Heart left ventricle (tissue), 16 donors: Measurements from ENCODE around the gene METTL17. TPM values are rescaled to one million over a fixed set of nuclear protein-coding genes. Genes with fewer than 3 reads are reported as not detected.
A peak's percentile ranks its signal among the peaks of the same experiment; 100 is the strongest.

ENCODE experiments used
- ATAC-seq, 4 donors: fragments of 200-7000 bp; cut with Tn5 transposase; one replicate each; pipeline ENCODE4 v1.9.1; 2020 to 2022; ENCODE audit warnings: moderate library complexity in 4 of 4, mild to moderate bottlenecking in 3 of 4, moderate number of reproducible peaks in 1 of 4
- DNase-seq, 5 donors: peaks; one replicate each; pipeline ENCODE4 v3.0.0-alpha.2; 2020
- H3K27ac ChIP-seq, 12 donors: fragments of 200-600 bp; sonication (generic) in 4 of 12; one replicate each; pipeline versions ENCODE4 v1.5.0 to v1.8.0; 2016 to 2022; ENCODE audit warnings: mild to moderate bottlenecking in 2 of 12
- H3K27me3 ChIP-seq, 9 donors: fragments of 200-600 bp; sonication (generic) in 2 of 9; one replicate each; pipeline versions ENCODE4 v1.5.1 to v1.8.0; 2016 to 2022; ENCODE audit warnings: mild to moderate bottlenecking in 3 of 9
- H3K36me3 ChIP-seq, 9 donors: fragments of 200-600 bp; sonication (generic) in 2 of 9; one replicate each; pipeline versions ENCODE4 v1.5.0 to v1.8.0; 2018 to 2022; ENCODE audit warnings: mild to moderate bottlenecking in 2 of 9
- H3K4me1 ChIP-seq, 12 donors: fragments of 200-600 bp; sonication (generic) in 4 of 12; one replicate each; pipeline versions ENCODE4 v1.5.0 to v1.8.0; 2016 to 2022; ENCODE audit warnings: mild to moderate bottlenecking in 3 of 12
- H3K4me3 ChIP-seq, 12 donors: fragments of 200-600 bp; sonication (generic) in 4 of 12; one replicate each; pipeline versions ENCODE4 v1.5.0 to v1.8.0; 2017 to 2022; ENCODE audit warnings: mild to moderate bottlenecking in 9 of 12, moderate library complexity in 4 of 12
- H3K9me3 ChIP-seq, 12 donors: fragments of 200-600 bp; sonication (generic) in 4 of 12; one replicate each; pipeline versions ENCODE4 v1.5.0 to v1.8.0; 2016 to 2022; ENCODE audit warnings: mild to moderate bottlenecking in 1 of 12
- POLR2A ChIP-seq, 2 donors: fragments of 450-650 bp; IDR thresholded peaks; one replicate each; pipeline ENCODE4 v1.6.1; 2017; ENCODE audit warnings: antibody characterized with exemption in 2 of 2, mild to moderate bottlenecking in 2 of 2, moderate library complexity in 2 of 2
- WGBS, 4 donors: extraction: QIAGEN DNeasy Blood & Tissue Kit in 2 of 4; methylation state at CpG; one replicate each; pipeline versions ENCODE4 v1.1.5 to v1.1.7; 2013 to 2018; 5-methylcytosine and 5-hydroxymethylcytosine counted together
- intact Hi-C, 10 donors: fragments of 100-400 bp; cut with DNase I; formaldehyde crosslinking; loops; one replicate each; pipeline versions ENCODE4 v1.11.1 to v1.14.2; 2022
- polyA plus RNA-seq, 2 donors: library from polyadenylated mRNA; stranded (reverse); fragments of 200-250 nt; gene quantifications; one replicate each; pipeline ENCODE4 v1.2.3, GENCODE V29; 2013
- total RNA-seq, 9 donors: library from RNA; depleted of rRNA in 2 of 9; stranded (reverse); fragments of >200 nt in 2 of 9; fragmentation: NEBNext Ultra II Directional in 3 of 9; extraction: Animal tissue kit (Norgen Biotek cat#: 25700) in 3 of 9; gene quantifications; one replicate each; pipeline versions ENCODE4 v1.1.0 to v1.2.4, GENCODE V29; 2016 to 2023
- TF ChIP-seq, protein P1 (sequence below), 12 donors: fragments of 200-600 bp; sonication (generic) in 4 of 12; IDR thresholded peaks; one replicate each; pipeline versions ENCODE4 v1.5.0 to v1.8.0; 2018 to 2022; ENCODE audit warnings: antibody characterized with exemption in 12 of 12, mild to moderate bottlenecking in 5 of 12
- donor health status: ischemic (EF 13 %, LVEDD 7.1; RV severe dilation, severe dysfunction).
- donor health status: healthy with polysubstance abuse.
- donor health status: DM: no; HTN: yes; CAD: no.
- donor health status: DM: no; HTN: no; CAD: no.
- donor health status: ischemic (EF 25% LVEDD 6.9; RV normal size, moderate dysfunction).
- donor health status: ischemic (EF 25% LVEDD 5.7; RV mildly dilated, moderate dysfunction).
- donor health status: healthy.
- donor health status: DM: yes; HTN: yes; CAD: no.
- donor health status: ischemic (EF 35%, LVEDD 5.7; RV mildly dilated, moderate dysfunction).
- donor health status: nonischemic (EF 11% LVEDD 7.7; RV severe dilation, severe dysfunction).
- donor health status: DM: yes; HTN: yes; CAD: no.
- donor health status: PGD.
- donor health status: ischemic (EF 29% LVEDD 5.4; RV normal size, mild dysfunction).
- donor health status: nonischemic (EF 23%, LVEDD 6.1; RV moderate dilation, normal function).

Gene METTL17
- total and polyA plus RNA-seq, 11 donors = 31.3 to 59.5 (median 44.7) TPM

DNA sequence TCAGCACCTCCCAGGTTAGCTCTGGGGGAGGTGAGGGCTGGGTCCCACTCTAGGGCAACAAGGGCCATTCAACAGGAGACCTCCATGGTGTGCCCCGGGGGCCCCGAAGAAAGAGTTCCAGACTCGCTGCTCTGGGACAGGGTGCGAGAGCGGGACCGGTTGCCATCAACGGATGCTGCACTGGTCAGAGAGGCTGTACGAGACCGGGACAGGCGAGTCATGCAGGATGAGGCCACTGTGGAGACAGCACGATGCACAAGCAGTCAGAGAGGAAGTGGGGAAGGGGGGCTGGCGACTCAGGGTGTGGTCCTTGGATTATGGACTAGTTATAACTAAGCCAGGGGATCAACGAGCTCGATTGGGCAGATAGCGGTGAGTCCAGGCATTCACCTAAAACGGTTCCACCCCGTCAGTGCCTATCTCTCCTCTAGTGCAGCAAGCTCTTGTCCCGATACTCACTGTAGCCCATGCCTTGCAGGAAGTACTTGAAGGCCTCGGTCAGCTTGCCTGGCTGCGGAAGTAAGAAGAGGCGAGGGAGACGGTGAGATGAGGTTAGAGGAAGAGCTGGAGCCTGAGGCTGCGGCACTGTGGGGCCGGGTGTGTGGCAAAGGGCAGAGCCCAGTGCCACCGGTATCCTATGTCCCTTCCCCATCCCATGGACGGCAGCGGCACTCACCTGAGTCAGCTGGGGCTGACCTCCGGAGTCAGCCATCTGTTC is 27.9 kb downstream of the METTL17 start:
- WGBS, 4 donors = 68 to 76% (median 70%) methylated on average over 28 of the region's 28 CpGs
- Histone ChIP-seq H3K27me3 (no peaks in the 10 kb centered on the region), H3K36me3 (peaks cover 0 to 70% (median 61%) of the 10 kb centered on the region in 9 donors), H3K27ac (no peak overlapping the region), H3K4me3 (no peak overlapping the region), H3K4me1 (peaks cover 0 to 42% (median 10%) of the 10 kb centered on the region in 12 donors), H3K9me3 (no peaks in the 10 kb centered on the region)
- intact Hi-C loops = loop anchor here in 4 of 10 donors (5.0 kb wide), 3 partner anchors 75 to 90 kb away; partner anchors contain the start of gene TMEM253 (in 1 of the 4)
- TF ChIP-seq, protein P1, sequence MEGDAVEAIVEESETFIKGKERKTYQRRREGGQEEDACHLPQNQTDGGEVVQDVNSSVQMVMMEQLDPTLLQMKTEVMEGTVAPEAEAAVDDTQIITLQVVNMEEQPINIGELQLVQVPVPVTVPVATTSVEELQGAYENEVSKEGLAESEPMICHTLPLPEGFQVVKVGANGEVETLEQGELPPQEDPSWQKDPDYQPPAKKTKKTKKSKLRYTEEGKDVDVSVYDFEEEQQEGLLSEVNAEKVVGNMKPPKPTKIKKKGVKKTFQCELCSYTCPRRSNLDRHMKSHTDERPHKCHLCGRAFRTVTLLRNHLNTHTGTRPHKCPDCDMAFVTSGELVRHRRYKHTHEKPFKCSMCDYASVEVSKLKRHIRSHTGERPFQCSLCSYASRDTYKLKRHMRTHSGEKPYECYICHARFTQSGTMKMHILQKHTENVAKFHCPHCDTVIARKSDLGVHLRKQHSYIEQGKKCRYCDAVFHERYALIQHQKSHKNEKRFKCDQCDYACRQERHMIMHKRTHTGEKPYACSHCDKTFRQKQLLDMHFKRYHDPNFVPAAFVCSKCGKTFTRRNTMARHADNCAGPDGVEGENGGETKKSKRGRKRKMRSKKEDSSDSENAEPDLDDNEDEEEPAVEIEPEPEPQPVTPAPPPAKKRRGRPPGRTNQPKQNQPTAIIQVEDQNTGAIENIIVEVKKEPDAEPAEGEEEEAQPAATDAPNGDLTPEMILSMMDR (IDR thresholded peaks at IDR 0.05) = no peak
- no peak for TF ChIP-seq POLR2A (IDR thresholded peaks at IDR 0.05)
- DNase-seq (peak in 1 of 5 donors; percentile 63), ATAC-seq (no peak)

DNA sequence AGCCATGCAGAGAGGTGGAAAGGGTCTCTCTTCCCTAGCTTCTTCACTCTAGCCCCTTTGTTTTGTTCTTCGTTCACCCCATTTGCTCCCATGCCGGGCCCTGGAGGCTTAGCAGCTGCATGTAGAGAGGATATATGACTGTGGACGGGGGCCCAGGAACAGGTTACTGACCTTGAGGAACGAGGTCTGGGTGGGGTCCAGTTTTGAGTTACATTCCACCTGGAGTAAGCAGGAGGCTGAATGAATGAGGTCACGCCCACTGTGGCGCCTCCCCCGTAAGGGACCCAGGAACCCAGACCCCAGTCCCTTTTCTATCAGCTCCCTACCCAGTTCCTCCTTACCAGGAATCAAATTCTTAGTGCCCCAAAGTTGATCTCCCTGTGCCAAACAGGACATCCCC is 28.5 kb downstream of the METTL17 start:
- Histone ChIP-seq H3K27ac (no peak overlapping the region), H3K4me3 (no peak overlapping the region), H3K4me1 (peaks cover 0 to 48% (median 12%) of the 10 kb centered on the region in 12 donors), H3K36me3 (peaks cover 0 to 72% (median 61%) of the 10 kb centered on the region in 9 donors), H3K27me3 (no peaks in the 10 kb centered on the region), H3K9me3 (no peaks in the 10 kb centered on the region)
- intact Hi-C loops = loop anchor here in 4 of 10 donors (5.0 kb wide), 3 partner anchors 74 to 89 kb away; partner anchors contain the start of gene TMEM253 (in 1 of the 4)
- DNase-seq = no peak
- TF ChIP-seq, protein P1 (IDR thresholded peaks at IDR 0.05) = no peak
- no peak for TF ChIP-seq POLR2A (IDR thresholded peaks at IDR 0.05)
- ATAC-seq = no peak
- 73 to 84% (median 79%) methylated on average over 7 of the region's 7 CpGs for WGBS, 4 donors

DNA sequence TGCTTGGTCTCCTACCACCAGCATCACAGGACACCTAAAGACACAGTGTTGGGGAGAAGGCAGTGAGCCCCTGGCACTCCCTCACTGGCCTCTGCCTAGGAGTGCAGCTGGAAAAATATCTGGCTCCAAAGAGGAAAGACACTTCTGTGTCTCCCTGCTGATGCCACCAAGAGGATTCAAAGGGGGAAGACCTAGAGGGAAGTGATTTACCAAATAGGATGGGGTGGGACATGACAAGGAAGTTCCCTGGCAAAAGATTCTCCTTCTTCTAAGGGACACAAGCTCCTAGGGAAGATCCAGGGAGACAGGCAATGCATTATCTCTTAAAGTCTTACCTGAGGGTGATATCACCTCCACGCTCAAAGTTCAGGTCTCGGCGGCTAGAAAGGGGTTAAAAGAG is 29.0 kb downstream of the METTL17 start:
- H3K4me3 ChIP-seq = no peak overlapping the region
- H3K27ac ChIP-seq = no peak overlapping the region
- peaks cover 0 to 53% (median 15%) of the 10 kb centered on the region in 12 donors for H3K4me1 ChIP-seq
- DNase-seq (no peak), ATAC-seq (no peak)
- H3K9me3 ChIP-seq = no peaks in the 10 kb centered on the region
- intact Hi-C loops = loop anchor here in 4 of 10 donors (5.0 kb wide), 3 partner anchors 74 to 89 kb away; partner anchors contain the start of gene TMEM253 (in 1 of the 4)
- TF ChIP-seq, protein P1 (IDR thresholded peaks at IDR 0.05) = no peak
- TF ChIP-seq POLR2A (IDR thresholded peaks at IDR 0.05) = no peak
- H3K36me3 ChIP-seq = peaks cover 0 to 72% (median 61%) of the 10 kb centered on the region in 9 donors
- 87 to 94% (median 93%) methylated on average over 3 of the region's 3 CpGs for WGBS, 4 donors
- no peaks in the 10 kb centered on the region for H3K27me3 ChIP-seq

DNA sequence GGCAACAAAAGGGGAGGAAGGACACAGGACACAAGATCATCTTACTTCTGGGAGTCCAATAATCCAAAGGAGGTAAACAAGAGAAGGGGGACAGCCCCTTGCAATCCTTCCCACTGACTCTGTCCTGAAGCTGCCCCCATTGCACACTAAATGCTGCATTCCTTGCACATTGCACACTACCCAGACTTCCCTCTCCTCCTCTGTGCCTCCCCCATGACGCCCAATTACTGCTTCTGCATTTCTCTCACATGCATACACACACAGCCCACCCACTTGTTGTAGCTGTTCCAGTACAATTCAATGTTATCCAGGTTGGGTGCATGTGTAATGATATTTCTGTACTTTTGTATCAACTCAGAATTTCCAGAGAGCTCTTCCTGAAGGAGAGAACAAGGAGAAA is 29.6 kb downstream of the METTL17 start:
- ATAC-seq (no peak), DNase-seq (no peak)
- H3K4me1 ChIP-seq = peaks cover 0 to 57% (median 18%) of the 10 kb centered on the region in 12 donors
- peaks cover 0 to 72% (median 61%) of the 10 kb centered on the region in 9 donors for H3K36me3 ChIP-seq
- 55 to 74% (median 63%) methylated on average over 1 of the region's 1 CpG for WGBS, 4 donors
- no peaks in the 10 kb centered on the region for H3K27me3 ChIP-seq
- no peaks in the 10 kb centered on the region for H3K9me3 ChIP-seq
- TF ChIP-seq POLR2A (IDR thresholded peaks at IDR 0.05) = no peak
- TF ChIP-seq, protein P1 (IDR thresholded peaks at IDR 0.05) = no peak
- H3K4me3 ChIP-seq = no peak overlapping the region
- intact Hi-C loops = loop anchor here in 4 of 10 donors (5.0 kb wide), 3 partner anchors 73 to 88 kb away; partner anchors contain the start of gene TMEM253 (in 1 of the 4)
- no peak overlapping the region for H3K27ac ChIP-seq
